Loucy (cell line): ENCODE data around the gene INKA1.
A peak's percentile ranks its signal among the peaks of the same experiment; 100 is the strongest.

Experiments used
- H2AFZ ChIP-seq: fragments of 200-600 bp; sonication (generic); 2 replicates; pipeline ENCODE4 v1.6.0; 2016; ENCODE audit warnings: antibody characterized with exemption, mild to moderate bottlenecking, low read length, moderate library complexity
- H3F3A ChIP-seq: fragments of 200-600 bp; 2 replicates; pipeline ENCODE4 v1.6.0; 2016; ENCODE audit warnings: antibody characterized with exemption, low read depth, mild to moderate bottlenecking
- H3K27me3 ChIP-seq: fragments of 200-600 bp; sonication (generic); 2 replicates; pipeline ENCODE4 v1.6.1; 2014; ENCODE audit warnings: low read length, mild to moderate bottlenecking; ENCODE audit not compliant: insufficient read depth, poor library complexity, severe bottlenecking
- H3K36me3 ChIP-seq: fragments of 200-600 bp; sonication (generic); 2 replicates; pipeline ENCODE4 v1.6.1; 2016; ENCODE audit warnings: low read length; ENCODE audit not compliant: insufficient read depth
- H3K4me1 ChIP-seq: fragments of 200-600 bp; sonication (generic); 2 replicates; pipeline ENCODE4 v1.5.1; 2014; ENCODE audit warnings: low read length, mild to moderate bottlenecking; ENCODE audit not compliant: insufficient read depth, poor library complexity, severe bottlenecking
- H3K4me2 ChIP-seq: fragments of 200-600 bp; sonication (generic); 2 replicates; pipeline ENCODE4 v1.6.0; 2014; ENCODE audit warnings: antibody characterized with exemption, low read length, low read depth, mild to moderate bottlenecking; ENCODE audit not compliant: poor library complexity, severe bottlenecking
- H3K4me3 ChIP-seq: fragments of 200-600 bp; sonication (generic); 2 replicates; pipeline ENCODE4 v1.5.1; 2014; ENCODE audit warnings: low read length, mild to moderate bottlenecking, mixed read lengths; ENCODE audit not compliant: poor library complexity, severe bottlenecking
- H3K79me2 ChIP-seq: fragments of 200-600 bp; sonication (generic); 2 replicates; pipeline ENCODE4 v1.6.1; 2014; ENCODE audit warnings: low read length; ENCODE audit not compliant: insufficient read depth
- H3K9ac ChIP-seq: fragments of 200-600 bp; sonication (generic); 2 replicates; pipeline ENCODE4 v1.6.0; 2014; ENCODE audit warnings: mild to moderate bottlenecking, low read depth, low read length, moderate library complexity; ENCODE audit not compliant: poor library complexity, severe bottlenecking
- H3K9me2 ChIP-seq: fragments of 200-600 bp; sonication (generic); replicated peaks from 2 replicates; pipeline ENCODE4 v1.6.1; 2016; ENCODE audit warnings: low read depth, low read length, mixed read lengths
- H3K9me3 ChIP-seq: fragments of 200-600 bp; sonication (generic); 2 replicates; pipeline ENCODE4 v1.6.1; 2014; ENCODE audit warnings: mild to moderate bottlenecking, antibody characterized with exemption, low read length, low read depth; ENCODE audit not compliant: insufficient read depth
- H4K20me1 ChIP-seq: fragments of 200-600 bp; sonication (generic); 2 replicates; pipeline ENCODE4 v1.6.0; 2014; ENCODE audit warnings: antibody characterized with exemption, low read length, mild to moderate bottlenecking; ENCODE audit not compliant: insufficient read depth, poor library complexity, severe bottlenecking
- EZH2phosphoT487 ChIP-seq: fragments of 200-600 bp; IDR thresholded peaks from 2 replicates; pipeline ENCODE4 v1.6.1; 2018; ENCODE audit warnings: antibody characterized with exemption, mild to moderate bottlenecking, moderate library complexity, borderline replicate concordance
- TF ChIP-seq, protein P1 (sequence below): fragments of 200-600 bp; sonication (generic); conservative IDR thresholded peaks from 2 replicates; pipeline ENCODE4 v1.5.1; 2014; ENCODE audit warnings: mild to moderate bottlenecking, antibody characterized with exemption, low read length

INKA1 gene

DNA sequence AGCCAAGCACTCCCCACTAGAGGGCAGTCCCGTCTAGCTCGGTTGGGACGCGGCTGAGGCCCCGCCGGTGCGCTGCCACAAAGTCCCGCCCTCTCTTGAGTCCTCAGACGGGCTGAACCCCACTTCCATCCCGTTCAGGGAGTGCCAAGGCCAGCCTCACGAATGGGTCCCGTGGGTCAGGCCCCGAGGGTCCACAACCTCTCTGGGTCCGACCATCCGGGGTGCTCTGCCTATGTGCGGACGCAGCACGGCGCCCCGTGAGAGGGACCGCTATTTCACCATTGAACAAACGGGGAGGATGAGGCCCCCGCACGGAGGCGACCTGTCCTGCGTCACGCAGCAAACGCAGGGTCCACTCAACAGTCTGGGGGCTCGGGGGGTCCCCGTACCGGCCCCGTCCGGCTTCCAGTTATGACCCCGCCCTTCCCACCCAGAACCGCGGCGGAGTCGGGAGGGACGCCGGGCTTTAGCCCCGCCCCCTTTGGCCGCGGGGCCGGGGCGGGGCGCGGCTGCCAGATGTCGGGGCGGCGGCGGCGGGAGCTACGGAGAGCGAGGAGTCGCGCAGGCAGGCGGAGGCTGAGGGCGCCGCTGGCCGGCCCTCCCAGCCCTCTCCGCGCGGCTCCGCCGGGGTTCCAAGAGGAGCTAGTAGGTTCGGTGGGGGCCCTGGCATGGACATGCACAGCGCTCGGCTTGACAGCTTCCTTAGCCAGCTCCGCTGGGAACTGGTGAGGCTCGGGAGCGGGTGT lies at the start of gene INKA1:
TSS of gene INKA1 (plus strand) at position 543 of the 746 bp plus-strand sequence. CDS start at position 675, 132 bp downstream.
- peaks cover 9% of the 10 kb centered on the region for H3F3A ChIP-seq
- H3K9me2 ChIP-seq = no peaks in the 10 kb centered on the region
- peaks cover 27% of the 10 kb centered on the region for H3K79me2 ChIP-seq
- peak within 1 kb of the TSS; percentile 92 for H2AFZ ChIP-seq
- peaks cover 34% of the 10 kb centered on the region for H3K4me1 ChIP-seq
- H3K9me3 ChIP-seq = no peaks in the 10 kb centered on the region
- H3K4me3 ChIP-seq = peak within 1 kb of the TSS; percentile 88
- H3K27me3 ChIP-seq = no peaks in the 10 kb centered on the region
- H3K4me2 ChIP-seq = peak within 1 kb of the TSS; percentile 94
- H3K9ac ChIP-seq = peak within 1 kb of the TSS; percentile 99
- H4K20me1 ChIP-seq = peaks cover 4% of the 10 kb centered on the region
- no peak for TF ChIP-seq EZH2phosphoT487
- TF ChIP-seq, protein P1, sequence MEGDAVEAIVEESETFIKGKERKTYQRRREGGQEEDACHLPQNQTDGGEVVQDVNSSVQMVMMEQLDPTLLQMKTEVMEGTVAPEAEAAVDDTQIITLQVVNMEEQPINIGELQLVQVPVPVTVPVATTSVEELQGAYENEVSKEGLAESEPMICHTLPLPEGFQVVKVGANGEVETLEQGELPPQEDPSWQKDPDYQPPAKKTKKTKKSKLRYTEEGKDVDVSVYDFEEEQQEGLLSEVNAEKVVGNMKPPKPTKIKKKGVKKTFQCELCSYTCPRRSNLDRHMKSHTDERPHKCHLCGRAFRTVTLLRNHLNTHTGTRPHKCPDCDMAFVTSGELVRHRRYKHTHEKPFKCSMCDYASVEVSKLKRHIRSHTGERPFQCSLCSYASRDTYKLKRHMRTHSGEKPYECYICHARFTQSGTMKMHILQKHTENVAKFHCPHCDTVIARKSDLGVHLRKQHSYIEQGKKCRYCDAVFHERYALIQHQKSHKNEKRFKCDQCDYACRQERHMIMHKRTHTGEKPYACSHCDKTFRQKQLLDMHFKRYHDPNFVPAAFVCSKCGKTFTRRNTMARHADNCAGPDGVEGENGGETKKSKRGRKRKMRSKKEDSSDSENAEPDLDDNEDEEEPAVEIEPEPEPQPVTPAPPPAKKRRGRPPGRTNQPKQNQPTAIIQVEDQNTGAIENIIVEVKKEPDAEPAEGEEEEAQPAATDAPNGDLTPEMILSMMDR = peak; percentile 81
- no peaks in the 10 kb centered on the region for H3K36me3 ChIP-seq

DNA sequence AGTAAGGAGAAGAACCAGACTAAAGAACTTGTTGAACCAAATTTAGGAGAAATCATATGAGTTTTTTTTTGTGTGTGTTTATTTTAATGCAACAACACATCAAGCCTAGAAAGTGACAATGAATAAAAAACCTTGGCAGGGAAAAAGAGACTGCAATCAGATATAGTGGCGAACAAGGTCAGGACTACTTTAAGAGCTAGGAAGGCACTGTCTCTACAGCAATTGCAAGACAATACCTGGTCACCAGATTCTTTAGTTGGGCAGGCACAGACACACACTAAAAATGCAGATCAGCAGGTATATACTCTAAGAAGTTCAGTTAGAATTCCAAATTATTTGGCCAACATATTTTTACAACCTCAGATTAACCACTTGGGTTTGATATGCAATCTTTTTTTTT lies 48.5 kb upstream of the INKA1 start:
- Histone ChIP-seq H3F3A (no peaks in the 10 kb centered on the region), H3K4me2 (no peak overlapping the region), H4K20me1 (peaks cover 15% of the 10 kb centered on the region), H3K9me2 (no peaks in the 10 kb centered on the region), H3K79me2 (peaks cover 63% of the 10 kb centered on the region), H3K27me3 (no peaks in the 10 kb centered on the region), H3K4me3 (no peak overlapping the region), H3K4me1 (peaks cover 7% of the 10 kb centered on the region), H2AFZ (no peak overlapping the region), H3K36me3 (peaks cover 3% of the 10 kb centered on the region; the same call in 1 of the 2 replicates), H3K9ac (no peak overlapping the region), H3K9me3 (no peaks in the 10 kb centered on the region)
- no peak for TF ChIP-seq EZH2phosphoT487
- TF ChIP-seq, protein P1 = no peak

DNA sequence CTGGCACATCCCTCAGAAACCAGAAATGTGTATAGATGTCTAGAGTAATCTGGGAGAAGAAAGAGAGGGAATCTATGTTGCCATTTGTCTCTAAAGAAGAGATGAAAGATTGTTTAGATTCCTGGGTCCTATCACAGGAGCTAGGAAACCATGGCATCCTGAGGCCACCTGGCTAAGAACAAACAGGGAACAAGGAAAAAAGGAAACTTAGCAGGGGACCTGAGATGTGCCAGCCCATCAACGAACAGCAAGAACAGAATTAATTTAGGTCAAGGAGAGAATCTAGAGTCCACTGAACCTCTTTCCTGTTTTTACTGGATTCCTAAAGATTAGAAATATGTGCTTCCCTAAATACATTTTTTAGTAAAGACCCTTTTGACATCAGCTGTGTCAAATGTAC lies 47.0 kb upstream of the INKA1 start:
- Histone ChIP-seq H3F3A (no peaks in the 10 kb centered on the region), H3K4me3 (no peak overlapping the region), H2AFZ (no peak overlapping the region), H4K20me1 (peaks cover 20% of the 10 kb centered on the region), H3K79me2 (peaks cover 75% of the 10 kb centered on the region), H3K4me2 (no peak overlapping the region), H3K9me3 (no peaks in the 10 kb centered on the region), H3K36me3 (no peaks in the 10 kb centered on the region), H3K27me3 (no peaks in the 10 kb centered on the region), H3K9me2 (no peaks in the 10 kb centered on the region), H3K4me1 (peaks cover 7% of the 10 kb centered on the region), H3K9ac (no peak overlapping the region)
- no peak for TF ChIP-seq EZH2phosphoT487
- TF ChIP-seq, protein P1 = no peak
